Neural cell (in vitro differentiated cells): ENCODE data around the gene FCRLA.
"Not testable (repeated sequence)": the region's sequence is repeated elsewhere in the genome, so short reads cannot be mapped to it uniquely, and the experiment has no call there.

ENCODE experiments used
- CTCF ChIP-seq: fragments of 450-650 bp; IDR thresholded peaks from 2 replicates; pipeline ENCODE4 v1.5.1; 2014; ENCODE audit warnings: antibody characterized with exemption, mild to moderate bottlenecking, moderate library complexity; ENCODE audit not compliant: poor library complexity, severe bottlenecking
- EP300 ChIP-seq: fragments of 450-650 bp; conservative IDR thresholded peaks from 2 replicates; pipeline ENCODE4 v1.6.1; 2014; ENCODE audit warnings: antibody characterized with exemption, mild to moderate bottlenecking, moderate library complexity; ENCODE audit not compliant: poor library complexity, severe bottlenecking
- EZH2 ChIP-seq: fragments of 200-600, 300-800 bp; shearing (Covaris generic), sonication (generic); IDR thresholded peaks from 2 replicates; pipeline ENCODE4 v1.6.1; 2014; ENCODE audit warnings: antibody characterized with exemption, low read length, borderline replicate concordance, mild to moderate bottlenecking; ENCODE audit not compliant: insufficient read depth, poor library complexity, severe bottlenecking
- MXI1 ChIP-seq: fragments of 450-650 bp; conservative IDR thresholded peaks from 2 replicates; pipeline ENCODE4 v1.6.1; 2014; ENCODE audit warnings: antibody characterized with exemption, mild to moderate bottlenecking; ENCODE audit not compliant: poor library complexity, severe bottlenecking
- POLR2AphosphoS5 ChIP-seq: IDR thresholded peaks from 2 replicates; pipeline ENCODE4 v1.6.1; 2012
- RAD21 ChIP-seq: fragments of 450-650 bp; conservative IDR thresholded peaks from 2 replicates; pipeline ENCODE4 v1.6.1; 2014; ENCODE audit warnings: antibody characterized with exemption, mild to moderate bottlenecking, moderate library complexity

GRCh38 chr1:161693020-161693712 lies 13.9 kb upstream of the FCRLA start:
- not testable (repeated sequence) for TF ChIP-seq EP300, CTCF, EZH2, RAD21, POLR2AphosphoS5, MXI1
